Hematopoietic multipotent progenitor cell treated with erythropoietin and hydrocortisone succinate and interleukin-3 and kit ligand, for 15 days (in vitro differentiated cells): ENCODE measurements around the gene TOR1AIP2.
A peak's percentile ranks its signal among the peaks of the same experiment; 100 is the strongest.

ENCODE experiments used
- DNase-seq: peaks from one replicate; pipeline ENCODE4 v3.0.0-alpha.2; 2015; ENCODE audit warnings: low spot score

TOR1AIP2 gene

GRCh38 chr1:179877586-179878265, at the start of gene TOR1AIP2:
TSS of gene TOR1AIP2 (minus strand) at chr1:179877803. CDS start at chr1:179852665, 25,138 bp downstream.
- peak; percentile 90 for DNase-seq

- DNase-seq, result no peak
Measured at GRCh38 chr1:179926850-179927205, 49.2 kb upstream of the TOR1AIP2 start.

GRCh38 chr1:179925922-179926849, 48.6 kb upstream of the TOR1AIP2 start:
- no peak for DNase-seq

- no peak for DNase-seq
Measured at GRCh38 chr1:179925302-179925701, 47.7 kb upstream of the TOR1AIP2 start.

- DNase-seq, result no peak
Measured at GRCh38 chr1:179924268-179924667, 46.7 kb upstream of the TOR1AIP2 start.

- DNase-seq, result no peak
Measured at GRCh38 chr1:179923029-179923428, 45.4 kb upstream of the TOR1AIP2 start.

GRCh38 chr1:179921981-179922872, 44.6 kb upstream of the TOR1AIP2 start:
- DNase-seq, result no peak

GRCh38 chr1:179921472-179921871, 43.9 kb upstream of the TOR1AIP2 start:
- no peak for DNase-seq

- no peak for DNase-seq
Measured at GRCh38 chr1:179917601-179918429, 40.2 kb upstream of the TOR1AIP2 start.

GRCh38 chr1:179911812-179912211, 34.2 kb upstream of the TOR1AIP2 start:
- DNase-seq, result no peak

GRCh38 chr1:179910934-179911333, 33.3 kb upstream of the TOR1AIP2 start:
- no peak for DNase-seq

GRCh38 chr1:179889589-179889988, 12.0 kb upstream of the TOR1AIP2 start:
- peak; percentile 55 for DNase-seq

- DNase-seq, result no peak
Measured at GRCh38 chr1:179888071-179888470, 10.5 kb upstream of the TOR1AIP2 start.

- DNase-seq, result no peak
Measured at GRCh38 chr1:179883745-179884138, 6.1 kb upstream of the TOR1AIP2 start.

GRCh38 chr1:179883040-179883744, 5.6 kb upstream of the TOR1AIP2 start:
- no peak for DNase-seq

GRCh38 chr1:179882253-179883039, 4.8 kb upstream of the TOR1AIP2 start, which contains the start of gene TOR1AIP1:
TSS of gene TOR1AIP1 (plus strand) at chr1:179882285. CDS start at chr1:179882503, 218 bp downstream.
- peak; percentile 96 for DNase-seq

GRCh38 chr1:179881642-179882252, 4.1 kb upstream of the TOR1AIP2 start:
- DNase-seq, result no peak

GRCh38 chr1:179879797-179880196, 2.2 kb upstream of the TOR1AIP2 start:
- no peak for DNase-seq

- DNase-seq, result peak; percentile 54
Measured at GRCh38 chr1:179876300-179876715, 1.3 kb downstream of the TOR1AIP2 start.
